GM18861 (cell line): ENCODE results near the gene MAX.
A peak's percentile ranks its signal among the peaks of the same experiment; 100 is the strongest.
"Not testable (repeated sequence)": the region's sequence is repeated elsewhere in the genome, so short reads cannot be mapped to it uniquely, and the experiment has no call there.

Source experiments
- ATAC-seq: cut with Tn5 transposase; IDR thresholded peaks from one replicate; pipeline ENCODE4 v1.9.1; 2021; ENCODE audit not compliant: unreplicated experiment

The MAX gene

GRCh38 chr14:65106316-65106715 lies 4.0 kb upstream of the MAX start:
- ATAC-seq, result no peak

GRCh38 chr14:65104791-65105190 lies 2.5 kb upstream of the MAX start:
- ATAC-seq, result no peak

- ATAC-seq, result no peak
These were observed 938 bp upstream of the MAX start for GRCh38 chr14:65103150-65103760.

- ATAC-seq, result peak; percentile 2
These were observed 481 bp downstream of the MAX start for GRCh38 chr14:65101631-65102440.

- ATAC-seq, result no peak
These were observed 1.3 kb downstream of the MAX start for GRCh38 chr14:65100922-65101541.

GRCh38 chr14:65098586-65098985 lies 3.7 kb downstream of the MAX start:
- ATAC-seq, result no peak

GRCh38 chr14:65096323-65097089 lies 5.8 kb downstream of the MAX start:
- no peak for ATAC-seq

- ATAC-seq, result no peak
These were observed 6.6 kb downstream of the MAX start for GRCh38 chr14:65095633-65096205.

- no peak for ATAC-seq
These were observed 10.0 kb downstream of the MAX start for GRCh38 chr14:65092349-65092748.

- not testable (repeated sequence) for ATAC-seq
These were observed 14.5 kb downstream of the MAX start for GRCh38 chr14:65087835-65088234.

GRCh38 chr14:65086686-65087085 lies 15.6 kb downstream of the MAX start:
- ATAC-seq, result not testable (repeated sequence)

GRCh38 chr14:65084554-65085505 lies 17.5 kb downstream of the MAX start:
- ATAC-seq, result no peak

GRCh38 chr14:65082930-65083329 lies 19.4 kb downstream of the MAX start:
- no peak for ATAC-seq

GRCh38 chr14:65080960-65081747 lies 21.2 kb downstream of the MAX start:
- ATAC-seq, result no peak

- no peak for ATAC-seq
These were observed 22.5 kb downstream of the MAX start for GRCh38 chr14:65079768-65080167.

- no peak for ATAC-seq
These were observed 23.1 kb downstream of the MAX start for GRCh38 chr14:65079201-65079600.

GRCh38 chr14:65077318-65077717 lies 25.0 kb downstream of the MAX start:
- no peak for ATAC-seq

GRCh38 chr14:65075628-65076325 lies 26.5 kb downstream of the MAX start:
- ATAC-seq, result no peak
